ENCODE measurements around the gene RFX8.

DNA sequence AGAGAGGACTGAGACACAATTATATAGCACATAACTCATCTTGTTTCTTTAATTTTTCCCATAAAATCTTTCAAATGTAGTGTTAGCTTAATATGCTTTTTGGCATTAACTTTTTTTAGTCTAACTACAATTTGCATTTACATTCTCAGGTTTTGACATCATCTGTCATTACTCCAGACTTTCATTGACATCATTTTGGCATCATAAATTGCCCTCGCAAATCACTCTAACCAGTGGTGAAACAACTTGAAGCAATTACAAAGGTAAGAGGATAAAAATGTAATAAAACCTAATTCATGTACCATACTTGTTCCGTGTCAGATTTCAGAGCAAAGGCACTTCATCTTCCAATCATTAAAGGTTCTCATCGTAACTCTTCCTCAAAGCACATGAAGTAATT, 41.4 kb downstream of the RFX8 start:
- TF ChIP-seq, protein P1, sequence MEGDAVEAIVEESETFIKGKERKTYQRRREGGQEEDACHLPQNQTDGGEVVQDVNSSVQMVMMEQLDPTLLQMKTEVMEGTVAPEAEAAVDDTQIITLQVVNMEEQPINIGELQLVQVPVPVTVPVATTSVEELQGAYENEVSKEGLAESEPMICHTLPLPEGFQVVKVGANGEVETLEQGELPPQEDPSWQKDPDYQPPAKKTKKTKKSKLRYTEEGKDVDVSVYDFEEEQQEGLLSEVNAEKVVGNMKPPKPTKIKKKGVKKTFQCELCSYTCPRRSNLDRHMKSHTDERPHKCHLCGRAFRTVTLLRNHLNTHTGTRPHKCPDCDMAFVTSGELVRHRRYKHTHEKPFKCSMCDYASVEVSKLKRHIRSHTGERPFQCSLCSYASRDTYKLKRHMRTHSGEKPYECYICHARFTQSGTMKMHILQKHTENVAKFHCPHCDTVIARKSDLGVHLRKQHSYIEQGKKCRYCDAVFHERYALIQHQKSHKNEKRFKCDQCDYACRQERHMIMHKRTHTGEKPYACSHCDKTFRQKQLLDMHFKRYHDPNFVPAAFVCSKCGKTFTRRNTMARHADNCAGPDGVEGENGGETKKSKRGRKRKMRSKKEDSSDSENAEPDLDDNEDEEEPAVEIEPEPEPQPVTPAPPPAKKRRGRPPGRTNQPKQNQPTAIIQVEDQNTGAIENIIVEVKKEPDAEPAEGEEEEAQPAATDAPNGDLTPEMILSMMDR (conservative IDR thresholded peaks at IDR 0.05; ENCODE audit: low read length): no peak
- TF ChIP-seq EZH2phosphoT487 (IDR thresholded peaks at IDR 0.05; ENCODE audit: borderline replicate concordance): no peak
